ENCODE results near the gene SULF2.

- TF ChIP-seq SPI1 (IDR thresholded peaks at IDR 0.05; ENCODE audit: borderline replicate concordance, low read depth) (no peak), CTCF (IDR thresholded peaks at IDR 0.05; ENCODE audit: insufficient read depth, low read length) (no peak), POLR2AphosphoS5 (IDR thresholded peaks at IDR 0.05; ENCODE audit: low read depth) (no peak), GABPA (IDR thresholded peaks at IDR 0.05; ENCODE audit: low read depth) (no peak)
- TF ChIP-seq, protein P1, sequence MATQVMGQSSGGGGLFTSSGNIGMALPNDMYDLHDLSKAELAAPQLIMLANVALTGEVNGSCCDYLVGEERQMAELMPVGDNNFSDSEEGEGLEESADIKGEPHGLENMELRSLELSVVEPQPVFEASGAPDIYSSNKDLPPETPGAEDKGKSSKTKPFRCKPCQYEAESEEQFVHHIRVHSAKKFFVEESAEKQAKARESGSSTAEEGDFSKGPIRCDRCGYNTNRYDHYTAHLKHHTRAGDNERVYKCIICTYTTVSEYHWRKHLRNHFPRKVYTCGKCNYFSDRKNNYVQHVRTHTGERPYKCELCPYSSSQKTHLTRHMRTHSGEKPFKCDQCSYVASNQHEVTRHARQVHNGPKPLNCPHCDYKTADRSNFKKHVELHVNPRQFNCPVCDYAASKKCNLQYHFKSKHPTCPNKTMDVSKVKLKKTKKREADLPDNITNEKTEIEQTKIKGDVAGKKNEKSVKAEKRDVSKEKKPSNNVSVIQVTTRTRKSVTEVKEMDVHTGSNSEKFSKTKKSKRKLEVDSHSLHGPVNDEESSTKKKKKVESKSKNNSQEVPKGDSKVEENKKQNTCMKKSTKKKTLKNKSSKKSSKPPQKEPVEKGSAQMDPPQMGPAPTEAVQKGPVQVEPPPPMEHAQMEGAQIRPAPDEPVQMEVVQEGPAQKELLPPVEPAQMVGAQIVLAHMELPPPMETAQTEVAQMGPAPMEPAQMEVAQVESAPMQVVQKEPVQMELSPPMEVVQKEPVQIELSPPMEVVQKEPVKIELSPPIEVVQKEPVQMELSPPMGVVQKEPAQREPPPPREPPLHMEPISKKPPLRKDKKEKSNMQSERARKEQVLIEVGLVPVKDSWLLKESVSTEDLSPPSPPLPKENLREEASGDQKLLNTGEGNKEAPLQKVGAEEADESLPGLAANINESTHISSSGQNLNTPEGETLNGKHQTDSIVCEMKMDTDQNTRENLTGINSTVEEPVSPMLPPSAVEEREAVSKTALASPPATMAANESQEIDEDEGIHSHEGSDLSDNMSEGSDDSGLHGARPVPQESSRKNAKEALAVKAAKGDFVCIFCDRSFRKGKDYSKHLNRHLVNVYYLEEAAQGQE (IDR thresholded peaks at IDR 0.05; ENCODE audit: insufficient replicate concordance, low read depth): no peak
These were observed 173.5 kb downstream of the SULF2 start for GRCh38 chr20:47611785-47612184.
